HL-60 (cell line): ENCODE measurements around the gene TMEM44.

Experiments used
- DNase-seq, 2 experiments: peaks; one replicate each; pipeline ENCODE4 v3.0.0-alpha.2; 2010 to 2020; ENCODE audit warnings: low read depth in 1 of 2, low spot score in 1 of 2
- H3K27ac ChIP-seq: fragments of 250-450 bp; sonication (Bioruptor Pico); replicated peaks from 2 replicates; pipeline ENCODE4 v1.5.1; 2020; ENCODE audit warnings: mild to moderate bottlenecking, moderate library complexity
- H3K27me3 ChIP-seq: fragments of 250-450 bp; sonication (Bioruptor Pico); 2 replicates; pipeline ENCODE4 v1.5.1; 2021; ENCODE audit warnings: mild to moderate bottlenecking, moderate library complexity; ENCODE audit not compliant: insufficient read depth, poor library complexity, severe bottlenecking
- H3K4me3 ChIP-seq: replicated peaks from 2 replicates; pipeline ENCODE4 v1.5.1; 2011; ENCODE audit warnings: mild to moderate bottlenecking, control low read depth, low read length; ENCODE audit not compliant: insufficient read depth
- CTCF ChIP-seq: IDR thresholded peaks from one replicate; pipeline ENCODE4 v1.5.1; 2011; ENCODE audit warnings: low read length, control low read depth, inconsistent platforms; ENCODE audit not compliant: insufficient read depth
- GABPA ChIP-seq: IDR thresholded peaks from 2 replicates; pipeline ENCODE4 v1.6.1; 2012; ENCODE audit warnings: low read depth
- POLR2AphosphoS5 ChIP-seq: IDR thresholded peaks from 2 replicates; pipeline ENCODE4 v1.6.1; 2012; ENCODE audit warnings: low read depth
- REST ChIP-seq: IDR thresholded peaks from 2 replicates; pipeline ENCODE4 v1.6.1; 2012; ENCODE audit warnings: low read depth; ENCODE audit not compliant: insufficient replicate concordance
- SPI1 ChIP-seq: IDR thresholded peaks from 2 replicates; pipeline ENCODE4 v1.6.1; 2012; ENCODE audit warnings: low read depth, mild to moderate bottlenecking, borderline replicate concordance

Gene TMEM44

GRCh38 chr3:194596906-194597305, 36.3 kb downstream of the TMEM44 start:
- TF ChIP-seq GABPA (no peak), SPI1 (no peak), CTCF (no peak), POLR2AphosphoS5 (no peak), REST (no peak)
- Histone ChIP-seq H3K27ac (no peak overlapping the region), H3K4me3 (no peak overlapping the region), H3K27me3 (no peaks in the 10 kb centered on the region)
- no peak for DNase-seq

GRCh38 chr3:194592798-194593752, 40.1 kb downstream of the TMEM44 start:
- Histone ChIP-seq H3K27ac (no peak overlapping the region), H3K4me3 (no peak overlapping the region), H3K27me3 (no peaks in the 10 kb centered on the region)
- TF ChIP-seq GABPA (no peak), SPI1 (peak; percentile 84), CTCF (no peak), POLR2AphosphoS5 (no peak), REST (no peak)
- DNase-seq = no peak

GRCh38 chr3:194588741-194589140, 44.5 kb downstream of the TMEM44 start:
- no peak overlapping the region for H3K27ac ChIP-seq
- TF ChIP-seq GABPA (no peak), CTCF (no peak), POLR2AphosphoS5 (no peak), REST (no peak), SPI1 (no peak)
- H3K27me3 ChIP-seq = no peaks in the 10 kb centered on the region
- no peak for DNase-seq
- no peak overlapping the region for H3K4me3 ChIP-seq
